Thoracic aorta (tissue), 2 donors: ENCODE measurements around the gene HPS5. TPM values are rescaled to one million over a fixed set of nuclear protein-coding genes. Genes with fewer than 3 reads are reported as not detected.

Source experiments
- ATAC-seq: fragments of 150-250 bp; one replicate; pipeline ENCODE4 v1.8.0; 2017; ENCODE audit warnings: low read depth; ENCODE audit not compliant: insufficient number of reproducible peaks, low FRiP score
- DNase-seq: peaks from one replicate; pipeline ENCODE4 v3.0.0-alpha.2; 2020; ENCODE audit warnings: low spot score
- H3K27ac ChIP-seq, 2 donors: fragments of 200-600 bp; sonication (generic); 1 replicate in 1 of 2; 2 replicates in 1 of 2; pipeline ENCODE4 v1.5.1; 2016; ENCODE audit warnings: mild to moderate bottlenecking in 2 of 2, moderate library complexity in 2 of 2
- H3K27me3 ChIP-seq: fragments of 200-600 bp; sonication (generic); replicated peaks from 2 replicates; pipeline ENCODE4 v1.6.0; 2016; ENCODE audit warnings: mild to moderate bottlenecking; ENCODE audit not compliant: insufficient read depth
- H3K36me3 ChIP-seq: fragments of 200-600 bp; sonication (generic); one replicate; pipeline ENCODE4 v1.5.1; 2016
- H3K4me1 ChIP-seq, 2 donors: fragments of 200-600 bp; sonication (generic); 1 replicate in 1 of 2; 2 replicates in 1 of 2; pipeline versions ENCODE4 v1.5.1 to v1.6.0; 2016; ENCODE audit warnings: low read depth in 2 of 2, mild to moderate bottlenecking in 1 of 2; ENCODE audit not compliant: control insufficient read depth in 1 of 2
- H3K4me3 ChIP-seq: fragments of 200-600 bp; sonication (generic); 2 replicates; pipeline ENCODE4 v1.5.1; 2016; ENCODE audit warnings: mild to moderate bottlenecking
- H3K9me3 ChIP-seq: fragments of 200-600 bp; sonication (generic); 2 replicates; pipeline ENCODE4 v1.5.1; 2016
- total RNA-seq, 2 donors: library from RNA; depleted of rRNA; stranded (reverse); fragments of >200 nt; gene quantifications; one replicate each; pipeline versions ENCODE4 v1.1.0 to v1.2.3, GENCODE V29; 2016
- TF ChIP-seq, protein P1 (sequence below): fragments of 200-600 bp; sonication (generic); IDR thresholded peaks from one replicate; pipeline ENCODE4 v1.5.1; 2019; ENCODE audit warnings: antibody characterized with exemption

The HPS5 gene
- total RNA-seq, 2 donors from 2014 or later = 42.9 to 139 TPM

DNA sequence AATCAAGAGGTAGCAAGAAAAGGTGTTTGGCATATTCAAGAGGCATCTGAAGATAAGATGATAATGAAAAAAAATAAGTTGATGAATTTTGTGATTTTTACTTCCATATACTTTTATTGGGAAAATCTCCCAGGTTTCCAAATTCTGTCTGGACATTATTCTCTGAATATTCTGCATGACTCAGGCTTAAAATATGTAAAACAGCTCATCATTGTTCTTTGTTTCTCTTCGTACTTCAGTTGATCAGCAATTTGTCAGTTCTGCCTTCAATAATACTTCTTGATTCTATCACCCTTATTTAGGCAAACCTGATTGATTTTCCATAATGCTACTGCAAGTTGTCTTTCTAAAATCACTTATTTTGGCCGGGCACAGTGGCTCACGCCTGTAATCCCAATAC, 30.6 kb upstream of the HPS5 start:
- Histone ChIP-seq H3K36me3 (peaks cover 31% of the 10 kb centered on the region), H3K27ac (no peak overlapping the region), H3K9me3 (no peaks in the 10 kb centered on the region), H3K4me3 (no peak overlapping the region), H3K4me1 (no peaks in the 10 kb centered on the region), H3K27me3 (no peaks in the 10 kb centered on the region)
- TF ChIP-seq, protein P1, sequence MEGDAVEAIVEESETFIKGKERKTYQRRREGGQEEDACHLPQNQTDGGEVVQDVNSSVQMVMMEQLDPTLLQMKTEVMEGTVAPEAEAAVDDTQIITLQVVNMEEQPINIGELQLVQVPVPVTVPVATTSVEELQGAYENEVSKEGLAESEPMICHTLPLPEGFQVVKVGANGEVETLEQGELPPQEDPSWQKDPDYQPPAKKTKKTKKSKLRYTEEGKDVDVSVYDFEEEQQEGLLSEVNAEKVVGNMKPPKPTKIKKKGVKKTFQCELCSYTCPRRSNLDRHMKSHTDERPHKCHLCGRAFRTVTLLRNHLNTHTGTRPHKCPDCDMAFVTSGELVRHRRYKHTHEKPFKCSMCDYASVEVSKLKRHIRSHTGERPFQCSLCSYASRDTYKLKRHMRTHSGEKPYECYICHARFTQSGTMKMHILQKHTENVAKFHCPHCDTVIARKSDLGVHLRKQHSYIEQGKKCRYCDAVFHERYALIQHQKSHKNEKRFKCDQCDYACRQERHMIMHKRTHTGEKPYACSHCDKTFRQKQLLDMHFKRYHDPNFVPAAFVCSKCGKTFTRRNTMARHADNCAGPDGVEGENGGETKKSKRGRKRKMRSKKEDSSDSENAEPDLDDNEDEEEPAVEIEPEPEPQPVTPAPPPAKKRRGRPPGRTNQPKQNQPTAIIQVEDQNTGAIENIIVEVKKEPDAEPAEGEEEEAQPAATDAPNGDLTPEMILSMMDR = no peak
- DNase-seq (no peak), ATAC-seq (no peak)

DNA sequence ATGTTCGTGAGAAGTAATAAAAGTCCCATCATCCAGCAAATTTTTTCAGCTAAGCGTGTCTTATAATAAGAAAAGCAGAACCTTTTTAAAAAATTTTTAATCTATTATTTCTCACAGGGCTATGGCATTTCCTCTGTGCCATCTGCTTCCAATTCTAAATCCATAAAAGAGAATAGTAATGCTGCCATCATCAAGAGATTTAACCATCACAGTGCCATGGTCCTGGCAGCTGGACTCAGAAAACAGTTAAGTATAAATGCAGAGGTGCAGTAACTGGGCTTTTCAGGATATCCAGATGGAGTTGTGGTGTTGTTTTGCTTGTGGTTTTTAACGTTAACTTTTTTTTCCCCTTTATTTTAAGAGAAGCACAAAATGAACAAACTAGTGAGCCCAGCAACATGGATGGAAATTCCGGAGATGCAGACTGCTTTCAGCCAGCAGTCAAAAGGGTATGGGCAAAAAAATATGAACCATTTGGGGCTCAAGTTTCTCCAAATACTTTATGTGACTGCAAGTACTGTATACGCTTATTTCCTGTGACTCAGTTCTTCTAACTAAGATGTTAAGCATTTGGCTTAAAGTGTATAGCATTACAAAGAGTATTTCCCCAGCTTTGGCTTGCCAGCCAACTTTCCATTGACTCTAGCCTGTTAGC, 25.7 kb upstream of the HPS5 start:
- no peaks in the 10 kb centered on the region for H3K9me3 ChIP-seq
- H3K27me3 ChIP-seq = no peaks in the 10 kb centered on the region
- H3K4me3 ChIP-seq = no peak overlapping the region
- no peaks in the 10 kb centered on the region for H3K4me1 ChIP-seq
- no peak overlapping the region for H3K27ac ChIP-seq
- TF ChIP-seq, protein P1 = no peak
- no peak for ATAC-seq
- no peak for DNase-seq
- peaks cover 27% of the 10 kb centered on the region for H3K36me3 ChIP-seq

DNA sequence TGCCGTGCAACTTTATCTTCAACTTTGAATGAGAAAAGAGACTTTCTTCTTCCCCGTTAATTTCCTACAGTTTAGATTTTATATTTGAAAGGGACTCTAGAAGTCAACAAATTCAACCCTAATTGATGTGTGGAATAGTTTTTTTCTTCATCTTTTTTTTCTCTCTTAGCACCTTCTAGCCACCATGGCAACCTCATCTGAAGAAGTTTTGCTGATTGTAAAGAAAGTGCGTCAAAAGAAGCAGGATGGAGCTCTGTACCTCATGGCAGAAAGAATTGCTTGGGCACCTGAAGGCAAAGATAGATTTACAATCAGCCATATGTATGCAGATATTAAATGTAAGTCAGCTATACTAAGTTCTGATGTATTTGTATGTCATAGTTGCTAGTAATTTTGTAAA, 11.0 kb upstream of the HPS5 start:
- no peak overlapping the region for H3K4me3 ChIP-seq
- no peaks in the 10 kb centered on the region for H3K27me3 ChIP-seq
- no peaks in the 10 kb centered on the region for H3K9me3 ChIP-seq
- DNase-seq = no peak
- TF ChIP-seq, protein P1 = no peak
- no peaks in the 10 kb centered on the region for H3K4me1 ChIP-seq
- H3K27ac ChIP-seq = no peak overlapping the region
- ATAC-seq = no peak
- peaks cover 24% of the 10 kb centered on the region for H3K36me3 ChIP-seq

DNA sequence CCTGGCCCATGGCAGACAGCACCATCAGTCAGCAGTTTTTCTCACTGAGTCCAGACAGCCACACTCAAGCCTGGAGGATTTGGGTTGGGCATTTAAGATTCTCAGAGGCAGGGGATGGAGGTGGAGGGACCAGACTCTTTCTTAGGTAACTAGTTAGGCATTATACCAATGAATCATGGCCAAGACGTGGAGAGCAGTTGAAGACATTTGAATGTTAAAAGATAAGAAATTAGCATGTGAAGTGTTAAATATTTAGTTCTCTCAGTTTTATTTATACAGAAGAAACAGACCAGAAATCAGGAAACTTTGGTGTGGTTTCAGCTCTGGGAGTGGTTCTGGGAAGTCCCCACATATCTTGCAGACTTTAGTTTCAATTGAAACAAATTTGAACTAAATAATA, 10.4 kb upstream of the HPS5 start:
- H3K4me3 ChIP-seq = no peak overlapping the region
- ATAC-seq (no peak), DNase-seq (no peak)
- H3K4me1 ChIP-seq = no peaks in the 10 kb centered on the region
- H3K27me3 ChIP-seq = no peaks in the 10 kb centered on the region
- no peak overlapping the region for H3K27ac ChIP-seq
- no peaks in the 10 kb centered on the region for H3K9me3 ChIP-seq
- TF ChIP-seq, protein P1 = no peak
- H3K36me3 ChIP-seq = peaks cover 26% of the 10 kb centered on the region

DNA sequence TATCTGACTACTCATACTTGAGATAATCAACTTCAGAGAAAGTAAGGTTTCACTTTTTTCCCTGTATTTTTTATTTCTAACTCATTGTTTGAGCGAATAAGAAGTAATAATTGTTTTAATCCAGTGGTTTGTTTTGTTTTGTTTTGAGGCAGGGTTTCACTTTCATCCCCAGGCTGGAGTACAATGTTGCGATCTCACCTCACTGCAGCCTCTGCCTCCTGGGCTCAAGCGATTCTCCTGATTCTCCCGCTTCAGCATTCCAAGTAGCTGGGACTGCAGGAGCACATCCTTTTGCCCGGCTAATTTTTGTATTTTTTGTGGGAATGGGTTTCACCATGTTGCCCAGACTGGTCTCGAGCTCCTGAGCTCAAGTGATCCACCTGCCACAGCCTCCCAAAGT, 9.0 kb upstream of the HPS5 start:
- TF ChIP-seq, protein P1 = no peak
- H3K9me3 ChIP-seq = no peaks in the 10 kb centered on the region
- DNase-seq (no peak), ATAC-seq (no peak)
- H3K4me3 ChIP-seq = no peak overlapping the region
- no peaks in the 10 kb centered on the region for H3K4me1 ChIP-seq
- no peaks in the 10 kb centered on the region for H3K27me3 ChIP-seq
- no peak overlapping the region for H3K27ac ChIP-seq
- peaks cover 17% of the 10 kb centered on the region for H3K36me3 ChIP-seq
